ENCODE data around the gene HK3. TPM values are rescaled to one million over a fixed set of nuclear protein-coding genes. Genes with fewer than 3 reads are reported as not detected.

HK3 gene
- total RNA-seq, 1 experiment from 2014 or later: not detected

GRCh38 chr5:176886336-176887251 is 12.6 kb downstream of the HK3 start:
- no peaks in the 10 kb centered on the region for H3K4me1 ChIP-seq (ENCODE audit: insufficient read depth, low read length)
- ChIA-PET POLR2A (ENCODE audit: unreplicated experiment) (no interaction called here), CTCF (no interaction called here)
- no peak overlapping the region for H3K27ac ChIP-seq (ENCODE audit: low read length)
- H4K20me1 ChIP-seq (ENCODE audit: low read length): no peaks in the 10 kb centered on the region
- H3K27me3 ChIP-seq (ENCODE audit: low read length): no peaks in the 10 kb centered on the region
- ATAC-seq (no peak), DNase-seq (no peak)
- H3K9ac ChIP-seq (ENCODE audit: low read length): no peak overlapping the region
- H2AFZ ChIP-seq (ENCODE audit: low read length): no peak overlapping the region
- no peaks in the 10 kb centered on the region for H3K9me3 ChIP-seq (ENCODE audit: low read length)
- BruUV-seq (replicated peaks): no TSS peak
- H3K4me2 ChIP-seq (ENCODE audit: low read length): no peak overlapping the region
- H3F3A ChIP-seq (ENCODE audit: low read length, unreplicated experiment): no peaks in the 10 kb centered on the region
- intact Hi-C loops (cut with micrococcal nuclease): no loop called here
- TF ChIP-seq CTCF (conservative IDR thresholded peaks at IDR 0.05; ENCODE audit: low read depth, low read length): no peak
- TF ChIP-seq EZH2phosphoT487 (IDR thresholded peaks at IDR 0.05; ENCODE audit: borderline replicate concordance, low read length): no peak
- TF ChIP-seq EZH2 (IDR thresholded peaks at IDR 0.05; ENCODE audit: low read length, unreplicated experiment): no peak
- no peaks in the 10 kb centered on the region for H3K9me2 ChIP-seq (replicated peaks; ENCODE audit: low read length)
- H3K4me3 ChIP-seq (ENCODE audit: low read length): no peak overlapping the region
- no peaks in the 10 kb centered on the region for H3K36me3 ChIP-seq (ENCODE audit: low read depth, low read length)
- no peaks in the 10 kb centered on the region for H3K79me2 ChIP-seq (ENCODE audit: low read length)

GRCh38 chr5:176884571-176884890 is 14.6 kb downstream of the HK3 start:
- no peak overlapping the region for H3K4me2 ChIP-seq (ENCODE audit: low read length)
- H3K9ac ChIP-seq (ENCODE audit: low read length): no peak overlapping the region
- no peaks in the 10 kb centered on the region for H4K20me1 ChIP-seq (ENCODE audit: low read length)
- CTCF ChIA-PET: no interaction called here
- no peaks in the 10 kb centered on the region for H3F3A ChIP-seq (ENCODE audit: low read length, unreplicated experiment)
- ATAC-seq (no peak), DNase-seq (no peak)
- H3K9me3 ChIP-seq (ENCODE audit: low read length): no peaks in the 10 kb centered on the region
- H3K27ac ChIP-seq (ENCODE audit: low read length): no peak overlapping the region
- H3K4me1 ChIP-seq (ENCODE audit: insufficient read depth, low read length): no peaks in the 10 kb centered on the region
- no peaks in the 10 kb centered on the region for H3K79me2 ChIP-seq (ENCODE audit: low read length)
- H3K36me3 ChIP-seq (ENCODE audit: low read depth, low read length): no peaks in the 10 kb centered on the region
- H3K4me3 ChIP-seq (ENCODE audit: low read length): no peak overlapping the region
- no peak overlapping the region for H2AFZ ChIP-seq (ENCODE audit: low read length)
- H3K9me2 ChIP-seq (replicated peaks; ENCODE audit: low read length): no peaks in the 10 kb centered on the region
- intact Hi-C loops (cut with micrococcal nuclease): no loop called here
- POLR2A ChIA-PET (ENCODE audit: unreplicated experiment): no interaction called here
- no peak for TF ChIP-seq EZH2phosphoT487 (IDR thresholded peaks at IDR 0.05; ENCODE audit: borderline replicate concordance, low read length)
- H3K27me3 ChIP-seq (ENCODE audit: low read length): no peaks in the 10 kb centered on the region
- BruUV-seq (replicated peaks): no TSS peak

- no peaks in the 10 kb centered on the region for H3F3A ChIP-seq (ENCODE audit: low read length, unreplicated experiment)
- H3K36me3 ChIP-seq (ENCODE audit: low read depth, low read length): no peaks in the 10 kb centered on the region
- no peaks in the 10 kb centered on the region for H3K4me1 ChIP-seq (ENCODE audit: insufficient read depth, low read length)
- no peaks in the 10 kb centered on the region for H3K9me3 ChIP-seq (ENCODE audit: low read length)
- no peaks in the 10 kb centered on the region for H4K20me1 ChIP-seq (ENCODE audit: low read length)
- POLR2A ChIA-PET (ENCODE audit: unreplicated experiment): no interaction called here
- DNase-seq (no peak), ATAC-seq (no peak)
- no peak overlapping the region for H3K4me3 ChIP-seq (ENCODE audit: low read length)
- no TSS peak for BruUV-seq (replicated peaks)
- no peaks in the 10 kb centered on the region for H3K27me3 ChIP-seq (ENCODE audit: low read length)
- intact Hi-C loops (cut with micrococcal nuclease): no loop called here
- CTCF ChIA-PET: no interaction called here
- H3K79me2 ChIP-seq (ENCODE audit: low read length): no peaks in the 10 kb centered on the region
- H2AFZ ChIP-seq (ENCODE audit: low read length): no peak overlapping the region
- no peaks in the 10 kb centered on the region for H3K9me2 ChIP-seq (replicated peaks; ENCODE audit: low read length)
- no peak overlapping the region for H3K9ac ChIP-seq (ENCODE audit: low read length)
- no peak for TF ChIP-seq CTCF (conservative IDR thresholded peaks at IDR 0.05; ENCODE audit: low read depth, low read length)
- TF ChIP-seq EZH2 (IDR thresholded peaks at IDR 0.05; ENCODE audit: low read length, unreplicated experiment): no peak
- no peak for TF ChIP-seq EZH2phosphoT487 (IDR thresholded peaks at IDR 0.05; ENCODE audit: borderline replicate concordance, low read length)
- H3K27ac ChIP-seq (ENCODE audit: low read length): no peak overlapping the region
- no peak overlapping the region for H3K4me2 ChIP-seq (ENCODE audit: low read length)
Observed at GRCh38 chr5:176883700-176884570, 15.2 kb downstream of the HK3 start.
